DMS 273 (cell line): ENCODE data around the gene SMIM36.
"Not testable (repeated sequence)": the region's sequence is repeated elsewhere in the genome, so short reads cannot be mapped to it uniquely, and the experiment has no call there.

ENCODE experiments used
- DNase-seq: peaks from one replicate; lab custom pipeline; 2025; ENCODE audit not compliant: unreplicated experiment; lab: John Stamatoyannopoulos, UW

Gene SMIM36

DNA sequence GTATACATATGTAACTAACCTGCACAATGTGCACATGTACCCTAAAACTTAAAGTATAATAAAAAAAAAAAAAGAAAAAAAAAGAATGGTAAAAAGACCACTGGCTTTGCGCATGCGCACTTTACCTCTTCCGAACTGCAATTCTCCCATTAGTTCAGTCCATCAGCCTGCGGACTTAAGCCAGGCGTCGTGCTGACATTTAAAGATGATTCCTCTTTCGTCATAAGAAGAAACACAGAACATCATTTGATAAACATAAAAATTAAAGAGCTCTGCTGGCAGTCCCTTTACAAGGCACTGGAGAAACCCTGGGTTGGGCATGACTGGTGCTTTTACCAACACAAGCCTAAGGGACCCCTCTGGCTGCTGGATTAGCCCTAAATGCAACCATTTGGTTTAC is 3.6 kb downstream of the SMIM36 start:
- not testable (repeated sequence) for DNase-seq

GRCh38 chr17:55501626-55502025 is 9.6 kb downstream of the SMIM36 start:
- DNase-seq = not testable (repeated sequence)

DNA sequence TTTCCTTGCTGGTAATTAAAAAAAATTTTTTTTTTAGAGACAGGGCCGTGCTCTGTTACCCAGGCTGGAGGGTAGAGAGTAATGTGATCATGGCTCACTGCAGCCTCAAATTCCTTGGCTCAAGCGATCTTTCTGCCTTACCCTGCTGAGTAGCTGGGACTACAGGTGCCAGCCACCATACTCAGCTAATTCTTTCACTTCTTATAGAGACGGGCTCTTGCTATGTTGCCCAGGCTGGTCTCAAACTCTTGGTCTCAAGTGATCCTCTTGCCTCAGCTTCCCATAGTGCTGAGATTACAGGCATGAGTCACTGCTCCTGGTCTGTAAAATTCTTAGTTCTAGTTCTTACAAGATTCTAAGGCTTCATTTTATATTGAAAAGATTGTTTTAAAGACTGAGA is 11.1 kb downstream of the SMIM36 start:
- DNase-seq = no peak

DNA sequence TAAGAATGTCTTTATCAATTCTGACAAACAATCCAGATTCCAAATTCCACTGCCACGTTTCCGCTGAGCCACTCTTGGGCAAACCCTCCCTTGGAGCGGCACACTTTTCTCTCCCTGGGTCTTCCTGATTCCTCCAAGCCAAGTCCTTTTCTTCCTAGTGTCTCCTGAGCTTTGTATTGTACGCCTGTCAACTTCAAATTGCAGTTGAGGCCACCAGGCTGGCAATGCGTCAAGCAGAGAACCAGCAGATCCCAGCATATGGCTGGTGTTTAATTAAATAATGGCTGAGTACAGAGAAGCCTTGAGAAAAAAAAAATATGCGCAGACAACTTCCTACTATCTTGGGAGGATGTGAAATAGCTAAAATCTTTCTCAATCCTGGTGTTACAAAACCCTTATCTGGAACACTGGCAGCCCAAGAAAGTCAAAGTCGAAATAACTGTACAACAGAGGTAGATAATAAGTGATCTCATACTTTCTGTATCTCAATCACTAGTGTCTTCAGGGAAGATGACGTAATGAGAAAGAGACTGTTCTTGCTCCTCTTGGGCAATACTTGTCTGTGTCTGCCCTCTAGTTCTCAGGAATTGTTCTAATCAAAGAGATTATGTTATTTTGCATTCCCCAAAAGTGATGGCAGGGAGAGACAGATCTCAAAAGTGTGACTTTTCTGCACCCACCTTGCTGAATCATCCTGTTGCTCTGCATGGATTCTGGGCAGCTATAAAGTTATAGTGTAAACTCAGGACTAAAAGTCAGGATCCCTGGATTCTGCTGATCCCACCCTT is 15.0 kb downstream of the SMIM36 start:
- peak; percentile 60 for DNase-seq

DNA sequence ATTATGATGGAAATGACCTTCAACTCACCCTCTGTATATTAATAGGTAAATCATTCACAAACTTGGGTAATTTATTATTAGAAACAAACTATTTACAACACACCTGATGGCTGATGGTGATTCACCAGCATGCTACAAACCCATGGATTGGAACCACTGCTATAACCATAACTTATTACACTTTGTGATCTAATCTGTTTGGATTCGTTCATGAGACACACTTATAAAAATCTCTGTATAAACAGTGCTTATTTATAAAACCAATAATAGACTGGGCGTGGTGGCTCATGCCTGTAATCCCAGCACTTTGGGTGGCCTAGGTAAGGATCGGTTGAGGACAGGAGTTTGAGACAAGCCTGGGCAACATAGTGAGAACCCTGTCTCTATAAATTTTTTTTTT is 16.0 kb downstream of the SMIM36 start:
- no peak for DNase-seq

DNA sequence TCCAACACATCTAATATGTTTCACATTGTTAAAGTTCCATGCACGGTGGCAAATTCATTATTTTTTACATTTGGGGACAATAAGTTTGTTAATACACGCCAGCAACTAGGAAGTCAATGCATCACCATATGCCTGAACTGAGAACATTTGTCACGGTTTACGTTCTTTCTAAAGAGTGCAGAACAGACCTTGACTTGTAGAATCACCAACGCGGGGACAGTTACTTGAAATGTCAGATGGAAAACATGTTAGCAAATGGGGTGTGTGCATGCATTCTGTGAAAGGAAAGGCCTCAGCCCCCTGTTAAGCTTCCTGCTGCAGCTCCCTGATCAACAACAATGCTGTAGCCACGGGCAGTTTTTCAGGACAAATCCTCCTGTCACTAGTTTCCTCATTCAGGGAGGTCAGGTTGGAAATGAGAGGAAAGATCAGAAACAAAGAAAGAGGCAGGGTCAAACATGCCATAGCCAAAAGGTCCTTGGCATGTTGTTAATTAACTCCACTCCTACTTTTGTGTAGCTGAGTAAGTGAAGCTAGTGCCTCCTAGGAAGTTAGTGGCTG is 18.4 kb downstream of the SMIM36 start:
- no peak for DNase-seq

GRCh38 chr17:55490376-55490775 is 20.9 kb downstream of the SMIM36 start:
- DNase-seq = no peak

DNA sequence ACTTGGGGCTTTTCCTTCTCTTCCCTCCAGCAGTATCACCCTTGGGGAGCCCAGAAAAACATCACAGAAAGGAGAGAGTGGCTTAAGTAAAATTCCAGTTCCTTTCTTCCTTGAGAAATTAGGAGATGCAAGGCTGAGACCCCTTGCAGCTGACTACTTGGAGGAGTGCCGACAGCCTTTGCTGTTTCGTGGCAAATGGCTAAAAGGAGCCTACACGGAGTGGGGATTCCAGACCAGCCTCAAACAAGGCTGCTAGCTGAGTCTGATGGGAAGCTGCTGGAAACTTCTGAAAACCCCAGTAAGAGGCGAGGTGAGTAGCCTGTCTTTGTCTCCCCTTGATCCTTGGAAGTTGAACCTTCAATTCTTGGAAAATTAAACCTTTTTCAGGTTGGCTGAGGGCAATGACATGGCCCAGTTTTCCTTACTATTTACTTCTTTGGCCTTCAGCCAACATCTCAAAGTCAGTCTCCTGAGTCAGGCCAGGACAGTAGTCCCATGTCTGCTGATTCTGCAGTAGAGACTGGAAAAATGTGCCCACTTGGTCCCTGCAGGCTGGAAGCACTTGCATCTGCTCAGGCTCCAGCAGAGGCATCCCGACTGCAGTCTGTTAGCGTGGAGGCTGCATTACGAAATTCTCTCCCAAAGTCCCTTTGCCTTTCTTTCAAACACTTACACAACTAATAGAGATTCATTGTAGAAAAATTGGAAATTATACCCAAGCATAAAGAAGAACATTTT is 23.4 kb downstream of the SMIM36 start:
- peak; percentile 5 for DNase-seq

DNA sequence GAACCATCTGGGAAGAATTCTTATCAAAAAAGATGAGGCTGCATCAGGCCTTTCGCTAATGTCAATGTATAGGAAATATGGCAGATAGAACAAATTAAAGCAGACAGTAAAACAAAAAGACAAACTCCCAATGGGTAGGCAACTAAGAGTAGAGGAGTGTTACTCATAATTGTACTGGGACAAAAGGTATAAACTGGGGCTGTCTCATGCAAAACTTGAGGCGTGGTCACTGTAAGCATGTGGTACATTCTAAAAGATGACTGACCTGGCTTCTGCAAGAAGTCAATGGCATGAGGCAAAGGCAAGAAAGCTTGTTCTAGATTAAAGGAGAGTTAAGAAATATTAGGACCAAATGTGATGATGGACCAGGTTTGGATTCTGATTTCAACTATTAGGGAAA is 26.7 kb downstream of the SMIM36 start:
- DNase-seq = no peak

GRCh38 chr17:55482591-55483389 is 28.5 kb downstream of the SMIM36 start:
- DNase-seq = no peak

DNA sequence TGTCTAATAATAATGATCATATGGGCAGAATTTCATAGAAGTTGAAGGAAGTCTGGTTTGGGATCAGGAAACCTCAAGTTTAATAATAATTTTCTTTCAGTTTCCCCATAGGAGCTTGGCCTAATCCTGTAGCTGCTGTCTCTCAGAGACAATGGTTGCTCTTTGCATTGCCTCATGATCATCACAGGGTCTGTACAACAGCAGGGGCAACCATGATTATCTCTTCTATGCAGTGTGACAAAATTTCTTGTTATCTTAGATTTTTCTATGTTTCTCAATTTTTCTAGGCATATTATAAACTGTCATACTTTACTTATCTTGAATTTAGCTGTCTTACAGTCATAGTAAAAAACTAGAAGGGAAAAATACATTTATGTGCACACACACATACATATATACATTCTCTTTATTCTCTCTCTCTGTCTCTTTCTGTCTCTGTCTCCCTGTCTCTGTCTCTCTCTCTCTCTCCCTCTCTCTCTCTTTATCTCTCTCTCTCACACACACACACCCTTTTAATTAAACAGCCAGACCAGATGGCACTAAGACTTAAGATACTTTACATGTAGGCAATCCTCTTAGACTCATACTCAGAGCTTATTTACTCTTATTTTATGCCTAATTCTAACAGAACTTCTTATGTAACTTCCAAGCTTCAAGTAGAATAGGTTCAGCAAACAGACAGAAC is 30.5 kb downstream of the SMIM36 start:
- peak; percentile 26 for DNase-seq

DNA sequence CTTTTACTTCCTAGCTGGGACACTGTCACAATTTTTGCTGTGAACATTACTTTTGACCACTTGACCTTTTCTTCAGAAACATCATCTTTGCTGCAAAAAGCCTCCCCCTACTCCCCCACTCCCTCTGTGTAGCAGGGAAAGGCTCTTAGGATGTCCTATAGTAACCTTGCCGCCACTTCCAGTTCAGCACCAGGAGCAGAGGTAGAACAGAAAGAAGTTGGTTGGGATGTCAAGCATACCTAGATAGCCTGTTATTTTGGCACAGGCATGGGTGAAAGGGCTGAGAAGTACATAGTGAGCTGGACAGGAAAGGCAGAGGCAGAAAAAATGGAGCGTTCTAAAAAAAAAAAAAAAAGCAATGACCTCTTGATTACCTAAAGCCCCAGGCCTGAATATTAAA is 31.3 kb downstream of the SMIM36 start:
- DNase-seq = no peak

DNA sequence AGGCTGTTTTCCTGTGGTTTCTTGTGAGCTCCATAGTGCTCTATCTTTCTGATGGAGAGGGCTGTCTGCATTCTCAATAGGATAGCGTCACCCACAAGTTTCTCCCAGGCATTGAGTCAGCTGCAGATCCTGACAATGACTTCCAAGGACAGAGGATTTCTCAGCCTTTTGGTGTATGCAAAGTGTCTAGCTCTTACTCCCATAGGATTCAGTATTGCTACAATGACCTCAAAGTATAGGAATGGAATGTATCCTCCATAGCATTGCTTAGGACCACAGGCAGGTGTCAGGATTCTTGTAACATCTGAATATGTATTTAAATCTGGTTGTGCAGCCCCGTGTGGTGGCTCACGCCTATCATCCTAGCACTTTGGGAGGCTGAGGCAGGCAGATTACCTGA is 32.3 kb downstream of the SMIM36 start:
- no peak for DNase-seq

DNA sequence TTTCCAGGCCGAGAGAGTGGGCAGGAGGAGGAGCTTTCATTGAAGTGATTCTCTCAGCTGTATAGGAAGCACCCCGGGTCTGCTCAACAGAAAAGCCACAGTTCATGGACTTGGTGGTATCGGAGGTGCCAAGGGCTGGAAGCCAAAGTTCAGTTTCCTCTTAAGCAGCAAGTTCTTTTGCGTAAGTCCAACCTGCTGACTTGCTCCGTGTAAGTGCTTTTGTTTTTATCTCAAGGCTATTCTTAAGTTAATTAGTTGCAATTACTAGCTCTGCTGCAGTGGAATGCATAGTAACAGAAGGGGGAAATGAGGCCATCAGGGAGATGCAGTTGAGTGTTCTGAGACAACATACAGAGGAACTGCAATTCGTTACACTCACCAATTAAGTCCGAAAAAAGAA is 44.6 kb downstream of the SMIM36 start:
- no peak for DNase-seq

- DNase-seq = not testable (repeated sequence)
These were observed 45.5 kb downstream of the SMIM36 start for GRCh38 chr17:55465771-55466170.

GRCh38 chr17:55463600-55463999 is 47.7 kb downstream of the SMIM36 start:
- no peak for DNase-seq

GRCh38 chr17:55462711-55463110 is 48.5 kb downstream of the SMIM36 start:
- no peak for DNase-seq

DNA sequence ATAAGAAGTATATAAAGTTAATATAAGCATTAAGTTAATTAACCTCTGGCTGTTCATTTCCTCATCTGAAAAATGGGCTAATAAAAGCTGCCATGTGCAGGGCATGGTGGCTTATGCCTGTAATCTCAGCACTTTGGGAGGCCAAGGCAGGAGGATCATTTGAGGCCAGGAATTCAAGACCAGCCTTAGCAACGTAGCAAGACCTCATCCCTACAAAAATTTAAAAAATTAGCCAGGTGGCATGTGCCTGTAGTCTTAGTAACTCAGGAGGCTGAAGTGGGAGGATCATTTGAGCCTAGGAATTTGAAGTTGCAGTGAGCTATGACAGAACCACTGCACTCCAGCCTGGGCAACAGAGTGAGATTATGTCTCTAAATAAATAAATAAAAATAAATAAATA is 49.0 kb downstream of the SMIM36 start:
- DNase-seq = no peak

DNA sequence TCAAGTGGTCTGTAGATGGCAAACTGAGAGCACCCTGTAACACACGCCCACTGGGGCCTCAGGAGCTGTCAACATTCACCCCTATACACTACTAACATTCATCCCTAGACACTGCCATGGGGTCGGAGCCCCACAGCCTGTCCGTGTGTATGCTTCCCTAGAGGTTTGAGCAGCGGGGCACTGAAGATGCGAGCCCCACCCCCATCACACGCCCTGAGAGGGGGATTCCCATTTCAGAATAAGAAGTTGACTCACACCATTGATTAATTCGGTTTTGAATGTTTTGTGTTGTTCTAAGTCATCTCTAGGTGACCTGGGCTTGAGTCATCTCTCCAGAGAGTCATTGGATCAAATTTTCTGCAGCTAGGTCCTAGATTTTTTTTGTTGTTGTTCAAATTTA is 52.3 kb downstream of the SMIM36 start:
- no peak for DNase-seq

GRCh38 chr17:55458287-55458900 is 52.9 kb downstream of the SMIM36 start:
- DNase-seq = no peak
